GM19023 (cell line): ENCODE results near the gene GBP3.
"Not testable (repeated sequence)": the region's sequence is repeated elsewhere in the genome, so short reads cannot be mapped to it uniquely, and the experiment has no call there.

Experiments used
- ATAC-seq: cut with Tn5 transposase; IDR thresholded peaks from one replicate; pipeline ENCODE4 v1.9.1; 2021; ENCODE audit warnings: mild to moderate bottlenecking, moderate library complexity; ENCODE audit not compliant: unreplicated experiment

The GBP3 gene

GRCh38 chr1:89041721-89042120, 19.1 kb upstream of the GBP3 start:
- no peak for ATAC-seq

- ATAC-seq = peak; percentile 95
These were observed 18.5 kb upstream of the GBP3 start for GRCh38 chr1:89041119-89041641.

GRCh38 chr1:89040315-89040626, 17.6 kb upstream of the GBP3 start:
- no peak for ATAC-seq

GRCh38 chr1:89037186-89037585, 14.5 kb upstream of the GBP3 start:
- ATAC-seq = no peak

- ATAC-seq = no peak
These were observed 12.4 kb upstream of the GBP3 start for GRCh38 chr1:89035080-89035479.

GRCh38 chr1:89034004-89034403, 11.3 kb upstream of the GBP3 start:
- ATAC-seq = not testable (repeated sequence)

GRCh38 chr1:89029051-89029450, 6.4 kb upstream of the GBP3 start:
- ATAC-seq = not testable (repeated sequence)

GRCh38 chr1:89025928-89026327, 3.3 kb upstream of the GBP3 start:
- no peak for ATAC-seq

GRCh38 chr1:89023026-89023425, 360 bp upstream of the GBP3 start:
- no peak for ATAC-seq

- ATAC-seq = not testable (repeated sequence)
These were observed 4.3 kb downstream of the GBP3 start for GRCh38 chr1:89018318-89018717.

GRCh38 chr1:89008511-89008910, 14.2 kb downstream of the GBP3 start:
- ATAC-seq = no peak

- no peak for ATAC-seq
These were observed 17.1 kb downstream of the GBP3 start for GRCh38 chr1:89005286-89006151.

GRCh38 chr1:89002176-89002575, 20.5 kb downstream of the GBP3 start:
- ATAC-seq = not testable (repeated sequence)

- no peak for ATAC-seq
These were observed 21.2 kb downstream of the GBP3 start for GRCh38 chr1:89001510-89001909.

- peak; percentile 72 for ATAC-seq
These were observed 23.9 kb downstream of the GBP3 start for GRCh38 chr1:88998716-88999115.

GRCh38 chr1:88990426-88990825, 32.2 kb downstream of the GBP3 start:
- no peak for ATAC-seq

- no peak for ATAC-seq
These were observed 37.0 kb downstream of the GBP3 start for GRCh38 chr1:88985692-88986091.

- ATAC-seq = no peak
These were observed 37.6 kb downstream of the GBP3 start for GRCh38 chr1:88985032-88985431.

GRCh38 chr1:88984569-88984968, 38.1 kb downstream of the GBP3 start:
- ATAC-seq = peak; percentile 37

GRCh38 chr1:88983791-88984559, 38.7 kb downstream of the GBP3 start:
- peak; percentile 48 for ATAC-seq

- no peak for ATAC-seq
These were observed 40.6 kb downstream of the GBP3 start for GRCh38 chr1:88982055-88982454.

GRCh38 chr1:88981506-88981905, 41.2 kb downstream of the GBP3 start:
- ATAC-seq = not testable (repeated sequence)
